ENCODE measurements around the gene PRRT3. TPM values are rescaled to one million over a fixed set of nuclear protein-coding genes. Genes with fewer than 3 reads are reported as not detected.

The PRRT3 gene
- total RNA-seq (ENCODE audit: low replicate concordance), result 4.2 and 5.5 TPM in 2 replicates

DNA sequence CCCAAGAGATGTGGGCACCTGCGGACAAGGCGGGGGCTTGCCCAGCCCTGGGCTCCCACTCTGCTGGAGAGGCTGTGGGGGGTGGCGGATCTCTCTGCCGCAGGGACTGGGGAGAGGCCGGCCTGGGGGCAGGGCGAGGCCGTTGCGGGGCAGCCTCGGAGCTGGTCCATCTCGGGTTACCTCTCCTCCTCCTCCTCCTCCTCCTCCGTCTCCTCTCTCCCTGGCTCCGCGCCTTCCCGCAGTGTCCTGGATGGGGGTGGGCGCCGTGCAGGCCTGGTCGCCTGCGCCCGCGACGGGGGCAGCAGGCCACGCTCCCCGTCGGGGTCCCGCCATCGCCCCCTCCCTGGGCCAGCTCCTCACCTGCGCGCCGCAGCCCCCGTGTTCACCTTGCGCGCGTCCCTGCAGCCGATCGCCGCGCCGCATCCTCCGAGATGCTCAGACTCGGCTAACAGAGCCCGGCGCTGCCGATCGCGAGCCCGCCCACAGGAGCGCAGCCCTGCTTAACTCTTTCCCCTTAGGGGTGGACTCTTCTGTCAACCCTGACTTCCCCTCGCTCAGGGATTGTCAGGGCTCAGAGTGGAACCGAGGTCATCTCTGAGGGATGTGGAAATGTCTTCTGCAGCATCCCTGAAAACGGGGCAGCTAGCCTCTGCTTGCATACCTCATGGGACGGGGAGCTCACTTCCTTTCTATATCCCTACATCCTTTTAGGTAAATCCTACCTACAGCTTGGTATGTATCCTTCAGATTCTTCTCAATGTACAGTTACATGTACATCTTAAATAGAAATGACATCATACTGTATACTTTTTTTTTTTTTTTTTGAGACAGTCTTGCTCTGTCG, at the start of gene PRRT3:
TSS of gene PRRT3 (minus strand) at position 447 of the 844 bp plus-strand sequence. CDS start 2,293 bp downstream, outside the sequence.
- DNase-seq (ENCODE audit: low read depth), result peak; percentile 27
- TF ChIP-seq, protein P1, sequence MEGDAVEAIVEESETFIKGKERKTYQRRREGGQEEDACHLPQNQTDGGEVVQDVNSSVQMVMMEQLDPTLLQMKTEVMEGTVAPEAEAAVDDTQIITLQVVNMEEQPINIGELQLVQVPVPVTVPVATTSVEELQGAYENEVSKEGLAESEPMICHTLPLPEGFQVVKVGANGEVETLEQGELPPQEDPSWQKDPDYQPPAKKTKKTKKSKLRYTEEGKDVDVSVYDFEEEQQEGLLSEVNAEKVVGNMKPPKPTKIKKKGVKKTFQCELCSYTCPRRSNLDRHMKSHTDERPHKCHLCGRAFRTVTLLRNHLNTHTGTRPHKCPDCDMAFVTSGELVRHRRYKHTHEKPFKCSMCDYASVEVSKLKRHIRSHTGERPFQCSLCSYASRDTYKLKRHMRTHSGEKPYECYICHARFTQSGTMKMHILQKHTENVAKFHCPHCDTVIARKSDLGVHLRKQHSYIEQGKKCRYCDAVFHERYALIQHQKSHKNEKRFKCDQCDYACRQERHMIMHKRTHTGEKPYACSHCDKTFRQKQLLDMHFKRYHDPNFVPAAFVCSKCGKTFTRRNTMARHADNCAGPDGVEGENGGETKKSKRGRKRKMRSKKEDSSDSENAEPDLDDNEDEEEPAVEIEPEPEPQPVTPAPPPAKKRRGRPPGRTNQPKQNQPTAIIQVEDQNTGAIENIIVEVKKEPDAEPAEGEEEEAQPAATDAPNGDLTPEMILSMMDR (IDR thresholded peaks at IDR 0.05; ENCODE audit: insufficient read depth, low read length), result no peak
- H3K4me3 ChIP-seq (ENCODE audit: low read depth, low read length), result peak within 1 kb of the TSS; percentile 76

- no peak overlapping the region for H3K4me3 ChIP-seq (ENCODE audit: low read depth, low read length)
- TF ChIP-seq, protein P1 (IDR thresholded peaks at IDR 0.05; ENCODE audit: insufficient read depth, low read length), result no peak
- no peak for DNase-seq (ENCODE audit: low read depth)
Measured at GRCh38 chr3:10000686-10001085, 48.5 kb upstream of the PRRT3 start.

DNA sequence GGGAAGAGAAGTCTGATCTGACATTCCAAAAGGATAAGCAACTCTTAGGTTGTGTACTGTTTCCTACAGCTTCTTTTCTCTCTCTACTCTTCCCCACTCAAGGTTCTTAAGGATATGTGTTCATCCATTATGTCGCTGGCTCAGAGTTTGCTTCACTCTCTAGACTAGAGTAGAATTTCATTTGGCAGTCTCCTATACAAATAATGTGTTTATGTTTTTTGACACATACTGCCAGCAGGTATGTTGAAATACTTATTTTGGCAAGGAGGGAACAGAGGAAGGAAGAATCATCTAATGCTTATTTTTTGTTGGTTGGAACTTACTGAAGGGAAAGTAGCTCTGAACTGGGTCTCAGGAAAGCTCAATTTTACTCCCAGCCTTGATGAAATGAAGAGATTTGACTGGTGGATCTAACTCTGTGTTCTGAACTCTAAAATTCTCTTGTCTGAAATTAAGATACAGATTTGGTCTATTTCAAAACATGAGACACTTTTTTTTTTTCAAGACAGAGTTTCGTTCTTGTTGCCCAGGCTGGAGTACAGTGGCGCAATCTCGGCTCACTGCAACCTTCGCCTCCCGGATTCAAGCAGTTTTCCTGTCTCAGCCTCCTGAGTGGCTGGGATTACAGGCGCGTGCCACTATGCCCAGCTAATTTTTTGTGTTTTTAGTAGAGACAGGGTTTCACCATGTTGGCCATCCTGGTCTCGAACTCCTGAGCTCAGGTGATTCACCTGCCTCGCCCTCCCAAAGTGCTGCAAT, 42.1 kb upstream of the PRRT3 start:
- TF ChIP-seq, protein P1 (IDR thresholded peaks at IDR 0.05; ENCODE audit: insufficient read depth, low read length), result no peak
- DNase-seq (ENCODE audit: low read depth), result peak; percentile 75
- H3K4me3 ChIP-seq (ENCODE audit: low read depth, low read length), result no peak overlapping the region

- TF ChIP-seq, protein P1 (IDR thresholded peaks at IDR 0.05; ENCODE audit: insufficient read depth, low read length), result no peak
- peak overlapping the region; percentile 98 for H3K4me3 ChIP-seq (ENCODE audit: low read depth, low read length)
- no peak for DNase-seq (ENCODE audit: low read depth)
Measured at GRCh38 chr3:9986230-9986725, 34.1 kb upstream of the PRRT3 start.

GRCh38 chr3:9980251-9980650, 28.0 kb upstream of the PRRT3 start:
- no peak overlapping the region for H3K4me3 ChIP-seq (ENCODE audit: low read depth, low read length)
- no peak for DNase-seq (ENCODE audit: low read depth)
- TF ChIP-seq, protein P1 (IDR thresholded peaks at IDR 0.05; ENCODE audit: insufficient read depth, low read length), result no peak

- TF ChIP-seq, protein P1 (IDR thresholded peaks at IDR 0.05; ENCODE audit: insufficient read depth, low read length), result no peak
- DNase-seq (ENCODE audit: low read depth), result no peak
Measured at GRCh38 chr3:9978710-9979305, 26.6 kb upstream of the PRRT3 start.

More at GRCh38 chr3:9978710-9979305, 26.6 kb upstream of the PRRT3 start:
- H3K4me3 ChIP-seq (ENCODE audit: low read depth, low read length), result no peak overlapping the region
